Measurements from ENCODE around the gene EPN1.
"Not testable (repeated sequence)": the region's sequence is repeated elsewhere in the genome, so short reads cannot be mapped to it uniquely, and the experiment has no call there.

EPN1 gene

GRCh38 chr19:55694656-55695491, 19.8 kb downstream of the EPN1 start:
- no peak for DNase-seq

- no peak for DNase-seq
Measured at GRCh38 chr19:55695511-55696290, 20.7 kb downstream of the EPN1 start.

DNA sequence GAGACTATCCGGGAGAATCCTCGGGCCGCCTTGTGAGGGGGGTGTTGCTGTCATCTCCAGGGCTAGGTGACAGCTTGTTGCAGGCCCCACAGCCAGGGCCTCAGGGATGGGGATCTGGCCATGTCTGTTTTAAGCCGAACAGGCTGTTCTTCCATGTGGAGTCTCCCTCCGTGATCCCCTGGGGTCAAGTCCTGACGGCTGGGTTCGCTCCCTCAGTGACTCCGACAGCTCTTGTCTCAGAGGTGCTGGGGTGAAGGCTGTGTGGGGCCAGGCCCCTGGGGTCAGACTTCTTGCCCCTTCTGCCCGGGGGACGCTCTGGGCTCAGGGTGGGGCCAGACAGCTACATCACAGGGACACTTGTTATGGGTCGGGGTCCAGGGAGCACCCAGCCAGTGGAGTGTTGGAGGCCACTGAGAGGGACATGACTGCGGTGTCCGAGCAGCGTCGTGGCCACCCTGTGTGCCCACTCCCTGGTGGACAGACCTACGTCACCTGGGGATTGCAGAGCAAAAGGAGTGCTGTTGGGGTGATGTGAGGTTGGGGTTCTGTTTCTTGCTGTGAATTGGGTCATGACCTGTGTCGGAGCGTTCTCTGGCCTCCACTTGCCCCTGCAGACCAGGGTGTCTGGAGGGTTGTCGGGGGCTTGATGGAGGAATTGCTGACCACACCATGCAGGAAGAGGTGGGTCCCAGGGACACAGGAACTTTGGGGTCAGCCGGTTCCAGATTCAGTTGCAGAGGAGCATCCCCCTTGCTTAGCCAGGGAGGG, 21.5 kb downstream of the EPN1 start:
- no peak for DNase-seq

- DNase-seq, result no peak
Measured at GRCh38 chr19:55697069-55697440, 22.0 kb downstream of the EPN1 start.

GRCh38 chr19:55697698-55698097, 22.7 kb downstream of the EPN1 start:
- DNase-seq, result no peak

- DNase-seq, result no peak
Measured at GRCh38 chr19:55698256-55698655, 23.2 kb downstream of the EPN1 start.

- DNase-seq, result no peak
Measured at GRCh38 chr19:55699221-55699620, 24.2 kb downstream of the EPN1 start.

- no peak for DNase-seq
Measured at GRCh38 chr19:55700813-55701212, 25.8 kb downstream of the EPN1 start.

DNA sequence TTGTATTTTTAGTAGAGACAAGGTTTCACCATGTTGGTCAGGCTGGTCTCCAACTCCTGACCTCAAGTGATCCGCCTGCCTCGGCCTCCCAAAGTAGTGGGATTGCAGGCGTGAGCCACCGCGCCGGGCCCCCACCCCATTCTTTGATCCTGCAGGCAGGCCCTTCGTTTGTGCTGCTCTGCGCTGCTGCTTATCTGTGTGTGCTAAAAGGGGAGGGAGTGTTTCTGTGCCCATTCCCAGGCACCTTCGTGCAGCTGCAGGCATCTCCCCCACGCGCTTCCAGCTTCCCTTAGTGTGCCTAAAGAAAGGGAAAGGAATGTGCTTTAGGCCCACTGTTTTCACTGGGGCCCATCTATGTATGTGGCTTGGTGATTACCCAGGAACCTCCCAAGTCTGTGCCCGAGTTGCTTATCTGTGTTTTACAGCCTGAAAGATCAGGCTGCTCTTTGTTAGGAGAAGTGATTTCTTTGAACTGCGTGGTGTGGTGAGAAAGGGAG, 27.2 kb downstream of the EPN1 start:
- no peak for DNase-seq

GRCh38 chr19:55703790-55704215, 28.8 kb downstream of the EPN1 start:
- DNase-seq, result peak; percentile 12

DNA sequence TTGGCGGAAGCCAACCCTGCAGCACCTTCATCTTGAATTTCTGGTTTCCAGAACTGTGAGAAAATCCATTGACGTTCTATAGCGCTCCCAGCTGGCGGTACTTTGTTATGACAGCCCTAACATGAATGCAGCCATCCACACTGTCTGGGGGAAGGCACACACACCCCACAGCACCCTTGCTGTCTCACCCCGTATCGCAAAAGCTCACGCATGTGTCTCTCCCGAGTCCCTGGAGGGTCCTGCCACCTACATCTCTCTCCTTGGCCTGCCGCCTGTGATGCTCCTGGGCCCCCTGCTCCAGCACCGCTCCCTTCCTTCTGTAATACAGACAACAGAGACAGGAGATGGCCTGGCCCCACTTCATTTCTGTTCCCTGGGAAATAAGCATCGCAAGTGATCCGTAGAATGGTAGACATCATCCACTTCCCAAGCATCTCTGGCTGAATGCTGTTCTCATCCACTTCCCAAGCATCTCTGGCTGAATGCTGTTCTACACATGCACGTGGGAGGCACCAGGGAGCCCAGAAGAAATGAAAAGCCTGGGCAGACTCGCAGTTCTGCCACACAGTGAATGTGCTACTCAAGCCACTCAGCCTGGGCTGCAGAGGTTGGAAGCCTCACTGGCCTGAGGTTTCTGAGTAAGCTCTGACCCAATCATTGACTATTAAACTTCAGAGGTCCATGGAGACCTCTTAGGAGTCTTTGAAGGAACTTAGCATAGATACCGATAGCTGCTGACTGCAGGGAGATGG, 29.6 kb downstream of the EPN1 start:
- no peak for DNase-seq

DNA sequence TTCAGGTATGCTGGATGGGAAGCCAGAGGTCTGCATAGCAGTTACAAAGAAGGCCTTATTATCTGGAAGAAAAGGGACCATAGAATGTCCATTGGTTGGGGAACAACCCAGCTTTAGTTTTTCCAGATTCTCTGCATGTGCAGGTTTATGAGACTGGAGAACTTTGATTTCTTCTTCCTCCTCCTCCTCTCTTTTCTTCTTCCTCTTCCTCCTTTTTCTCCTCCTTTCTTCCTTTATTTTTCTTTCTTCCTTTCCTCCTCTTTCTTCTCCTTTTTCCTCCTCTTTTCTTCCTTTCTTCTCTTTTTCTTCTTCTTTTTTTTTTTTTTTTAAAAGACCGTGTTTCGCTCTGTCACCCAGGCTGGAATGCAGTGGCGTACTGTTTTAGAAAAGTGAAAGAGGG, 30.9 kb downstream of the EPN1 start:
- no peak for DNase-seq

DNA sequence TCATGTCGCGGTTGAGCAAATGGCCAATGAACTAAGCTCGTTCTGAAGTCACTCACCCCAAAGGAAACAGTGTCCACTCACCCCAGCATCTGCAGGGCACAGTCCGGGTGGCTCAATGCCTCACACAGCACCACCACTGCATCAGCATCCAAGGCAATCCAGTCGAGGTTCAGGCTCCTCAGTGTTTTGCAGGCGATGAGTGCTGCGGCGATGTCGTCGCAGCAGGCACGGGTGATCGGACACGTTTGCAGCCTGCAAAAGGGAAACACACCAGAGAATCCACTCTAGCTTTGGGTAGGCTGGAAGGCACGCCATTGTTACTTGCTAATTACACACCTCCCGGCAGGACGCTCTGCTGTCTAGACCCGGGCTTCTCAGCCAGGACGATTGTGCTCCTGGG, 36.7 kb downstream of the EPN1 start:
- DNase-seq, result no peak

GRCh38 chr19:55712804-55713631, 38.0 kb downstream of the EPN1 start:
- DNase-seq, result no peak

GRCh38 chr19:55716531-55716930, 41.5 kb downstream of the EPN1 start:
- DNase-seq, result no peak

GRCh38 chr19:55717251-55717650, 42.2 kb downstream of the EPN1 start:
- no peak for DNase-seq

DNA sequence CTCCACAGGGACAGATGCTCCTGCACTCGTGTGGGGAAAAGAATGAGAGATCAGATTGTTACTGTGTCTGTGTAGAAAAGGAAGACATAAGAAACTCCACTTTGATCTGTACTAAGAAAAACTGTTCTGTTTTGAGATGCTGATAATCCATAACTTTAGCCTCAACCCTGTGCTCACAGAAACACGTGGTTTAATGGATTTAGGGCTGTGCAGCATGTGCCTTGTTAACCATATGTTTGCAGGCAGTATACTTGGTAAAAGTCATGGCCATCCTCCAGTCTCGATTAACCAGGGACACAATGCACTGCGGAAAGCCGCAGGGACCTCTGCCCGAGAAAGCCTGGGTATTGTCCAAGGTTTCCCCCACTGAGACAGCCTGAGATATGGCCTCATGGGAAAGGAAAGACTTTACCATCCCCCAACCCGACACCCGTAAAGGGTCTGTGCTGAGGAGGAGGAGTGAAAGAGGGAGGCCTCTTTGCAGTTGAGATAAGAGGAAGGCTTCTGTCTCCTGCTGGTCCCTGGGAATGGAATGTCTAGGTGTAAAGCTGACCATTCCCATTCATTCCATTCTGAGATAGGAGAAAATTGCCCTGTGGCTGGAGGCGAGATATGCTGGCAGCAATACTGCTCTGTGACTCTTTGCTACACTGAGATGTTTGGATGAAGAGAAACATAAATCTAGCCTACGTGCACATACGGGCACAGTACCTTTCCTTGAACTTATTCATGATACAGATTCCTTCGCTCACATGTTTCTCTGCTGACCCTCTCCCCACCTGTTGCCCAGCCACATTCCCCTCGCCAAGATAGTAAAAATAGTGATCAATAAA, 43.1 kb downstream of the EPN1 start:
- DNase-seq, result not testable (repeated sequence)

DNA sequence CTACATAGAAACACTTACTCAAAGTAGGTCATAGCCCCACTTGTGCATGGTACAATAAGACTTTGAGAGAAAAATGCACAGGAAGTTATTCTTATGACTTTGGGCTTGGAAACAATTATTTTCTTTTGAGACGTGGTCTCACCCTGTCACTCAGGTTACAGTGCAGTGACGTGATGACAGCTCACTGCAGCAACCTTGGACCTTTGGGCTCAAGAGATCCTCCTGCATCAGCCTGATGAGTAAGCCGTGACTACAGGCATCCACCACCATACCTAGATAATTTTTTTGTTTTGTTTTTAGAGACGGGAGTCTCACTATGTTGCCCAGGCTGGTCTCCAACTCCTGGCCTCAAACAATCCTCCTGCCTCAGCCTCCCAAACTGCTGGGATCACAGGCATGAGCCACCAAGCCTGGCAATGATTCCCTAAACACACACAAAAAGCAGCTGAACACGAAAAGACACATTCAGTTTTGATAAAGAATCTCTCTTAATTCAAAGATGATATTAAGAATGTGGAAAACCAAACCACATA, 45.3 kb downstream of the EPN1 start:
- no peak for DNase-seq

DNA sequence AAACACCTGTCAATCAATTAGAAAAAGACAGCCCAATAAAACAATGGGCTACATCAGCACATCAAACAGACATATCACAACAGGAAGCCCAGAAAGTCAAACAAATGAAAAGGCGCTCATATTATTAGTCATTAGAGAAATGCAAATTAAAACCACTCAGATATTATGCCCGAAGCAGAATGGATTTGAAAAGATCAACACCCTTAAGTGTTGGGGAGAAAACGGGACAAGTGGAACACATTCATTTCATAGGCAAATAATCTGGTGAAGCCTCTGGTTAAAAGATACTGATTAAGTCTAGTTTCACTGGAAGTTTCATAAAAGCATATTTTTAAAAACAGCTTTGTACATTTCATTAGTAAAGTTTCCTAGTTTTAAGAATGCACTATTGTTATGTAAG, 45.8 kb downstream of the EPN1 start:
- no peak for DNase-seq

- DNase-seq, result no peak
Measured at GRCh38 chr19:55723491-55723890, 48.5 kb downstream of the EPN1 start.
